B cell (primary cell): ENCODE data around the gene NTRK2. TPM values are rescaled to one million over a fixed set of nuclear protein-coding genes. Genes with fewer than 3 reads are reported as not detected.

ENCODE experiments used
- ATAC-seq: fragments of 200-7000 bp; cut with Tn5 transposase; one replicate; pipeline ENCODE4 v1.10.0; 2021; ENCODE audit warnings: low read depth, mild to moderate bottlenecking, moderate number of reproducible peaks, moderate library complexity
- CTCF ChIA-PET: fragments of 350-600 bp; sonication (Branson Sonifier 250); formaldehyde crosslinking; loops from one replicate; lab custom pipeline; 2021; ENCODE audit warnings: antibody characterized with exemption, inconsistent platforms; lab: Charles Lee
- POLR2A ChIA-PET: fragments of 350-600 bp; sonication (Branson Sonifier 250); formaldehyde crosslinking; loops from one replicate; lab custom pipeline; 2021; ENCODE audit warnings: antibody characterized with exemption; lab: Charles Lee
- DNase-seq: peaks from one replicate; pipeline ENCODE4 v3.0.0; 2013
- H2AFZ ChIP-seq: 2 replicates; pipeline ENCODE4 v1.6.1; 2012; ENCODE audit warnings: mild to moderate bottlenecking, low read depth, low read length; ENCODE audit not compliant: insufficient read depth, poor library complexity, severe bottlenecking
- H3K27ac ChIP-seq, 2 donors: 1 replicate in 1 of 2; 2 replicates in 1 of 2; pipeline ENCODE4 v1.5.1; 2012 to 2013; ENCODE audit warnings: low read length in 2 of 2, mild to moderate bottlenecking in 2 of 2, moderate library complexity in 1 of 2
- H3K27me3 ChIP-seq, 4 experiments: fragments of 200-600 bp in 1 of 4; sonication (generic) in 1 of 4; replicated peaks in 1 of 4; 1 replicate in 2 of 4; 2 replicates in 2 of 4; pipeline versions ENCODE4 v1.6.1 to v1.7.0; 2013 to 2016; ENCODE audit warnings: low read length in 3 of 4, mild to moderate bottlenecking in 2 of 4, mixed read lengths in 1 of 4, moderate library complexity in 1 of 4; ENCODE audit not compliant: insufficient read depth in 4 of 4, control insufficient read depth in 3 of 4; ENCODE audit errors: control extremely low read depth in 1 of 4
- H3K36me3 ChIP-seq, 2 experiments: replicated peaks in 1 of 2; 1 replicate in 1 of 2; 2 replicates in 1 of 2; pipeline versions ENCODE4 v1.6.1 to v1.7.1; 2013; ENCODE audit warnings: low read length in 1 of 2; ENCODE audit not compliant: insufficient read depth in 2 of 2, control insufficient read depth in 1 of 2; ENCODE audit errors: control extremely low read depth in 1 of 2, extremely low read depth in 1 of 2
- H3K4me1 ChIP-seq, 2 donors: fragments of 200-600 bp in 1 of 2; sonication (generic) in 1 of 2; 1 replicate in 1 of 2; 2 replicates in 1 of 2; pipeline versions ENCODE4 v1.5.1 to v1.6.1; 2013 to 2017; ENCODE audit warnings: low read length in 2 of 2; ENCODE audit not compliant: control insufficient read depth in 2 of 2, insufficient read depth in 2 of 2
- H3K4me2 ChIP-seq: replicated peaks from 2 replicates; pipeline ENCODE3; 2012; ENCODE audit warnings: mild to moderate bottlenecking, low read depth, low read length; ENCODE audit not compliant: poor library complexity, severe bottlenecking
- H3K4me3 ChIP-seq, 5 experiments: fragments of 200-600 bp in 1 of 5; sonication (generic) in 1 of 5; 1 replicate in 3 of 5; 2 replicates in 2 of 5; pipeline versions ENCODE4 v1.5.1 to v1.7.0; 2011 to 2016; ENCODE audit warnings: low read length in 4 of 5, mild to moderate bottlenecking in 4 of 5, low read depth in 2 of 5, control low read depth in 1 of 5, moderate library complexity in 1 of 5; ENCODE audit not compliant: insufficient read depth in 1 of 5; ENCODE audit errors: control extremely low read depth in 1 of 5, extremely low read depth in 1 of 5
- H3K79me2 ChIP-seq: fragments of 200-600 bp; sonication (generic); one replicate; pipeline ENCODE4 v1.6.0; 2016; ENCODE audit warnings: low read length; ENCODE audit not compliant: control insufficient read depth, insufficient read depth
- H3K9ac ChIP-seq: fragments of 200-600 bp; sonication (generic); 2 replicates; pipeline ENCODE4 v1.6.1; 2017; ENCODE audit warnings: mild to moderate bottlenecking, low read length, moderate library complexity
- H3K9me3 ChIP-seq, 3 donors: one replicate each; pipeline versions ENCODE4 v1.6.1 to v1.7.1; 2013; ENCODE audit warnings: low read length in 2 of 3; ENCODE audit not compliant: control insufficient read depth in 2 of 3, insufficient read depth in 1 of 3; ENCODE audit errors: control extremely low read depth in 1 of 3
- H4K20me1 ChIP-seq: 2 replicates; pipeline ENCODE4 v1.6.0; 2012; ENCODE audit warnings: mild to moderate bottlenecking, low read length; ENCODE audit not compliant: insufficient read depth, control insufficient read depth, poor library complexity, severe bottlenecking
- H3K27ac Mint-ChIP-seq: one replicate; pipeline ENCODE4 v1.8.0; 2021; ENCODE audit warnings: mixed read lengths
- H3K27me3 Mint-ChIP-seq: one replicate; pipeline ENCODE4 v1.8.0; 2021; ENCODE audit warnings: mixed read lengths
- H3K4me1 Mint-ChIP-seq: one replicate; pipeline ENCODE4 v1.8.0; 2021; ENCODE audit warnings: mixed read lengths
- H3K4me3 Mint-ChIP-seq: one replicate; pipeline ENCODE4 v1.8.0; 2021; ENCODE audit warnings: mixed read lengths
- H3K9me3 Mint-ChIP-seq: one replicate; pipeline ENCODE4 v1.8.0; 2022; ENCODE audit warnings: mixed read lengths; ENCODE audit not compliant: insufficient read depth
- EZH2 ChIP-seq: IDR thresholded peaks from 2 replicates; pipeline ENCODE4 v1.6.1; 2012; ENCODE audit warnings: borderline replicate concordance, low read depth, mild to moderate bottlenecking, moderate library complexity, low read length; ENCODE audit not compliant: insufficient read depth, poor library complexity, severe bottlenecking
- WGBS: methylation state at CpG from one replicate; pipeline ENCODE4 v1.1.5; 2013; ENCODE audit warnings: missing lambda C conversion rate; ENCODE audit not compliant: insufficient coverage; 5-methylcytosine and 5-hydroxymethylcytosine counted together
- intact Hi-C: fragments of 100-400 bp; cut with micrococcal nuclease; formaldehyde crosslinking; loops from one replicate; pipeline ENCODE4 v1.10.0; 2022
- polyA plus RNA-seq: library from polyadenylated mRNA; depleted of rRNA; stranded (reverse); fragments of >200 nt; gene quantifications from 2 replicates; pipeline ENCODE4 v1.2.3, GENCODE V29; 2012
- total RNA-seq, 2 donors: library from RNA; stranded (reverse); fragments of 120-200 nt in 1 of 2; gene quantifications; 1 replicate in 1 of 2; 2 replicates in 1 of 2; pipeline versions ENCODE4 v1.2.3 to v1.2.4, GENCODE V29; 2013 to 2022
- TF ChIP-seq, protein P1 (sequence below): fragments of 200-600 bp; IDR thresholded peaks from one replicate; pipeline ENCODE4 v1.8.0; 2022; ENCODE audit warnings: antibody characterized with exemption, mild to moderate bottlenecking

The NTRK2 gene
- total and polyA plus RNA-seq, 2 donors (not counting 1 experiment from before 2014, with no cell fraction given), result 0.03 to 0.10 TPM

DNA sequence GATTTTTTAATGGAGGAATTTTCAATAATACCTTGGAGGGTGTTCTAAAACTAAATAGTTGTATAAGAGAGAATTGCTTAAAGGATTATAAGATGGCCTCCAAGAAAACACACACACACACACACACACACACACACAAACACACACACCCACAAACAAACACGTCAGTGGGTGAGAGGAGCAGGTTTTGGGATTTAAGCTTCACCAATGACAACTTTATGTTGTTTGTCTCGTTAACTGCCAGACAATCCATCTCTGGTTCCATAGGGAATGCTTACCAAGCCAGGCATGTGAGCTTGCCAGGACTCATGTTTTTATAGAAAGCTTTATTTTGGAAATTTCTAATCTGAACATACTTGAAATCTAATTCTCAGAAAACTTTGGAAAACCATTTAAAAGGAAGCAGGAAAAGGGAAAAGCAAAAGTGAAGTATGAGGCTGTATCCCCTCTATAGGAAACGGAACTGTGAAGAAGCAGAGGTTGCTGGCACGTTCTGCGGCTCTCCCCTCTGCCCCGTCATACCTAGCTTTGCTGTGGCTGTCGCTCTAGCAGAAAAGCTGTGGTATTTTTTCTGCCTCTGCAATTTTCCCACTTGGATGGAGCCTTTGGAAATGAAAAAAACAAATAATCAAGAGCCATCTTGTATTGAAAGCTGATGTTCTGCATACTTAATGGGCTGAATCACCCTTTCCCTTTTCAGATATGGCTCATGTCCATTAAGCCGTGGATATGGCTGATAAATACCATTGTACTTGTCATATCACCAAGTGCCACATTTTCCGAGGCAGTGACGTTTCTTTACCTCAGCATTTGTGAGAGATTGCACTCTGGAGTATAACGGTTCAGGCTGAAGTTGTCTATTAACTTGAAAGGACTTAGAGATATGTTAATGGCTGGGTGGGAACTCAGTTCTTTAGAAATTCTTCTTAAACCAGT, 112.7 kb downstream of the NTRK2 start:
- H3K4me1 Mint-ChIP-seq, result no peaks in the 10 kb centered on the region
- Histone ChIP-seq H3K27ac (no peak overlapping the region), H3K36me3 (no peaks in the 10 kb centered on the region), H4K20me1 (no peaks in the 10 kb centered on the region), H3K27me3 (peaks cover 0 to 2% (median 0%) of the 10 kb centered on the region in 4 experiments), H3K4me3 (no peak overlapping the region), H2AFZ (no peak overlapping the region), H3K9ac (no peak overlapping the region), H3K4me1 (no peaks in the 10 kb centered on the region), H3K9me3 (no peaks in the 10 kb centered on the region), H3K79me2 (no peaks in the 10 kb centered on the region), H3K4me2 (no peak overlapping the region)
- TF ChIP-seq, protein P1, sequence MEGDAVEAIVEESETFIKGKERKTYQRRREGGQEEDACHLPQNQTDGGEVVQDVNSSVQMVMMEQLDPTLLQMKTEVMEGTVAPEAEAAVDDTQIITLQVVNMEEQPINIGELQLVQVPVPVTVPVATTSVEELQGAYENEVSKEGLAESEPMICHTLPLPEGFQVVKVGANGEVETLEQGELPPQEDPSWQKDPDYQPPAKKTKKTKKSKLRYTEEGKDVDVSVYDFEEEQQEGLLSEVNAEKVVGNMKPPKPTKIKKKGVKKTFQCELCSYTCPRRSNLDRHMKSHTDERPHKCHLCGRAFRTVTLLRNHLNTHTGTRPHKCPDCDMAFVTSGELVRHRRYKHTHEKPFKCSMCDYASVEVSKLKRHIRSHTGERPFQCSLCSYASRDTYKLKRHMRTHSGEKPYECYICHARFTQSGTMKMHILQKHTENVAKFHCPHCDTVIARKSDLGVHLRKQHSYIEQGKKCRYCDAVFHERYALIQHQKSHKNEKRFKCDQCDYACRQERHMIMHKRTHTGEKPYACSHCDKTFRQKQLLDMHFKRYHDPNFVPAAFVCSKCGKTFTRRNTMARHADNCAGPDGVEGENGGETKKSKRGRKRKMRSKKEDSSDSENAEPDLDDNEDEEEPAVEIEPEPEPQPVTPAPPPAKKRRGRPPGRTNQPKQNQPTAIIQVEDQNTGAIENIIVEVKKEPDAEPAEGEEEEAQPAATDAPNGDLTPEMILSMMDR, result no peak
- WGBS, result 78% methylated on average over 5 of the region's 11 CpGs
- ChIA-PET POLR2A (no interaction called here), CTCF (interaction anchor here (0.5 kb wide), 1 partner anchor 84 kb away, joined by 3 read pairs; no protein-coding TSS in a partner anchor)
- no peak overlapping the region for H3K27ac Mint-ChIP-seq
- intact Hi-C loops, result no loop called here
- DNase-seq (no peak), ATAC-seq (no peak)
- peaks cover 10% of the 10 kb centered on the region for H3K27me3 Mint-ChIP-seq
- no peaks in the 10 kb centered on the region for H3K9me3 Mint-ChIP-seq
- no peak overlapping the region for H3K4me3 Mint-ChIP-seq

DNA sequence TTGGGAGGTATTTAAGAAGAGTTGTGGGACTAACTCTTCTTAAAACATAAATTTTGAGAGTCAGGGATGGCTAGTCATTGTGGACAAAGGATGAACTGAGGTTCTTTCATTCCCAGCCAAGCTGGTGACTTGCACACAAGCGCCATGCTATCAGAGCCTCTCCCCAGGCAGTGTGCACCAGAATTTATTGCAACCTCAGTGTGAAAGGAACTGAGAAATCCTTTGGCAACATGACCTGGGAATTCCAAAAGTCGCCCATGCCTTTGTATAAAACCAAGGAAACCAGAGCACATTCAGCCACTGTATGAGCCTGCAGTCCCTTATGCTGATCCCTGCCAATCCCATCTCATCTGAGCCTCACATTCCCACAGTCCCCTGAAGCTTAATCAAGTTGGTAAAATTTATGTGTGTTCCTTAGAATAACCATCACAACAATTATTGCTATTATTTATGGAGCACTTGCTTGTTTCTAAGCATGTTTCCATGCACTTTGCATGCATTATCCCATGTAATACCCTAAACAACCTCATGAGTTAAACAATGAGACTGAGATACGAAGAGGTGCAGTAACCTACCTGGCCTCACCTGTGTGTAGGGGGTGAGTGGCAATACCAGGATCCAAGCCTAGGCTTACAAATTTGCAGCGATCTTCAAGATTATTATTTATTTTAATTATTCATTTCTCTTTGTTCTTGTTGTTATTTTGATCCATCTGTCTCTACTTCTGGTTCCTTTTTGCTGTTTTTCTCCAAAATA, 116.4 kb downstream of the NTRK2 start:
- no peak overlapping the region for H3K4me3 ChIP-seq
- ATAC-seq, result no peak
- POLR2A ChIA-PET, result no interaction called here
- Mint-ChIP-seq H3K4me3 (no peak overlapping the region), H3K4me1 (no peaks in the 10 kb centered on the region), H3K9me3 (no peaks in the 10 kb centered on the region), H3K27me3 (peaks cover 12% of the 10 kb centered on the region), H3K27ac (no peak overlapping the region)
- H2AFZ ChIP-seq, result no peak overlapping the region
- H3K36me3 ChIP-seq, result no peaks in the 10 kb centered on the region
- no peaks in the 10 kb centered on the region for H4K20me1 ChIP-seq
- TF ChIP-seq EZH2, result no peak
- TF ChIP-seq, protein P1, result no peak
- CTCF ChIA-PET, result no interaction called here
- no peaks in the 10 kb centered on the region for H3K9me3 ChIP-seq
- peaks cover 0 to 2% (median 0%) of the 10 kb centered on the region in 4 experiments for H3K27me3 ChIP-seq
- H3K9ac ChIP-seq, result no peak overlapping the region
- no peaks in the 10 kb centered on the region for H3K79me2 ChIP-seq
- no peaks in the 10 kb centered on the region for H3K4me1 ChIP-seq
- intact Hi-C loops, result no loop called here
- no peak overlapping the region for H3K4me2 ChIP-seq
- WGBS, result 80% methylated on average over 2 of the region's 4 CpGs
- no peak overlapping the region for H3K27ac ChIP-seq
- no peak for DNase-seq
